ENCODE results near the gene INTS15.
A peak's percentile ranks its signal among the peaks of the same experiment; 100 is the strongest.
"Not testable (repeated sequence)": the region's sequence is repeated elsewhere in the genome, so short reads cannot be mapped to it uniquely, and the experiment has no call there.

INTS15 gene

DNA sequence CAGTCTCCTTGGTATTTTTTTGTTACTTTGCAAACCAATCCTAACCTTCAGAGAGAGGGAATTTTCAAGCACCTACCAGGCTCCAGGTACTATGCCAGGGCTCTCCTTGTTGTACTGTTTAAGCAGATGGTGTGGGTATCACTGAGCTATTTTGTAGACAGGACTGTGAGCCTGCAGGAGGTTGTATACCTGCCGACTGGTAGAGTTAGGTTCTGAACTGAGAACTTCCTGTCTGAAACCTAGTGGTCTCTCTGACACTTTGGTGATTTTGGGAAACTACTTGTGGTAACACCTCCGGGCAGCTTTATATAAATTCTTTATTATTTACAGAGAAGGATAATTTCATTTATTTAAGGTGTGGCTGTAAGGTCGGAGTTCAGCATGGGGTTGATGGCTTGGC lies 30.1 kb downstream of the INTS15 start:
- no peak for DNase-seq

DNA sequence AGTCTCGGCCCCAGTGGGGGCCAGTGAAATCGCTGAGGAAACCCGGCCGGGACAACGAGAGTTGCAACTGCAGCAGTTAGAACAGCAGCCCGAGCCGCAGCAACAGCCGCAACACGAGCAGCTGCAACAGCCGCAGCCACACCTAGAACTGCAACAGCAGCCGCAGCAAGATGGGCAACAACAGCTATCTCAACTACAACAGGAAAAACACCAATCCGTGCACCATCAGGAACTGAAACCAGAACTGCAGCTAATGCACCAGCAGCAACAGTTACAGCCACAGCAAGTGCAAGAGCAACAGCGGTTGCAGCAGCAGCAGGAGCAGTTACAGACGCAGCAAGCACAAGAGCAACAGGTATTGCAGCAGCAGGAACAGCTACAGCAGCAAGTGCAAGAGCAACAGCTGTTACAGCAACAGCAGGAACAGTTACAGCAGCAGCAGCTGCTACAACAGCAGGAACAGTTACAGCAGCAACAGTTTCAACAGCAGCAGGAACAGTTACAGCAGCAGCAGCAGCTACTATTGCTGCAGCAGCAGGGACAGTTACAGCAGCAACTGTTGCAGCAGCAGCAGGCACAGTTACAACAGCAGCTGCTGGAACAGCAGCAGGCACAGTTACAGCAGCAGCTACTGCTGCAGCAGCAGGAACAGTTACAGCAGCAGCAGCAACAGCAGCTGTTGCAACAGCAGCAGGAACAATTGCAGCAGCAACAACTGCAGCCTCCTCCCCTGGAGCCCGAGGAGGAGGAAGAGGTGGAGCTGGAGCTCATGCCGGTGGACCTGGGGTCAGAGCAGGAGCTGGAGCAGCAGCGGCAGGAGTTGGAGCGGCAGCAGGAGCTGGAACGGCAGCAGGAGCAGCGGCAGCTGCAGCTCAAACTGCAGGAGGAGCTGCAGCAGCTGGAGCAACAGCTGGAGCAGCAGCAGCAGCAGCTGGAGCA lies 31.6 kb downstream of the INTS15 start:
- no peak for DNase-seq

DNA sequence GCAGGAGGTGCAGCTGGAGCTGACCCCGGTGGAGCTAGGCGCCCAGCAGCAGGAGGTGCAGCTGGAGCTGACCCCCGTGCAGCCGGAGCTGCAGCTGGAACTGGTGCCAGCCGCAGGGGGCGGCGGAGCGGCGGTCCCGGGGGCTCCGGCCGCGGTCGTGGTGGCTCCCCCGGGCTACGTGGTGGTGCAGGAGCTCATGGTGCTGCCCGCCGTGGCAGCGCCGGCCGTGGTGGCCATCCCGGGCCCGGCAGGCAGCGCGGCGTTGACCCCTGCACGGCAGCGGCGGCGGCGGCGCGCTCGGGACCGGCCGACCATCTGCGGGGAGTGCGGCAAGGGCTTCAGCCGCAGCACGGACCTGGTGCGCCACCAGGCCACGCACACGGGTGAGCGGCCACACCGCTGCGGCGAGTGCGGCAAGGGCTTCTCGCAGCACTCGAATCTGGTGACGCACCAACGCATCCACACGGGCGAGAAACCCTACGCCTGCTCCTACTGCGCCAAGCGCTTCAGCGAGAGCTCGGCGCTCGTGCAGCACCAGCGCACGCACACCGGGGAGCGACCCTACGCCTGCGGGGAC lies 32.4 kb downstream of the INTS15 start:
- DNase-seq: no peak

DNA sequence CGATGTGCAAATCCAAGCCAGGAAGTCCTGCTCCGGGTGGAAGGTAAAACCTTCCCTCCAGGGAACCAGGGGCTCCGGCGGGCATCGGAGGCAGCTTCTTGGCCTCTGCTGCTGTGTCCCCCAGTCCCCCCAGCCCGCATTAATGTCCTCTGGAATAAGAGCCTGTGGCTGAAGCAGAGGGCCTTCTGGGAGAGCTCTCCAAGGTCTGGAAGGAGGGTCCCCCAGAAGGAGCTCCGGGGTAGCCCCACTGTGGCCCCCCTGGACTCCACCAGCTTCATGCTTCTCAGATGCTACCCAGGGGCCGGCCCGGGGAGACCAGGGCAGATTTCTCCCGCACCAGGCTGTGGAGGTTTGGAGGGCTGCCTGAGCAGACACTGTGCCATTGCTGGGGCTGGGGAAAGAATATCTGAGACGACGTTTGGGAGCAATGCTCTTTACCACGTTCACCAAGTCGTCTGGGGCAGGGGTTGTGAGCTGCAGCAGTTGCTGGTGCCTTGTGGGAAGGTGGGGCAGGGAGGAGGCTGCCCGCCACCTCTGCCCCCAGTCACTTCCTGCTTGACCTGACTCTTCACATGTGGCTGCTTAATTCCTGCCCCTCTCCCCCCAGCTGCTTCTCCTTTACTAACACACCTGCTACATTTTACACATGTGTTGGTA lies 33.9 kb downstream of the INTS15 start:
- DNase-seq: no peak

DNA sequence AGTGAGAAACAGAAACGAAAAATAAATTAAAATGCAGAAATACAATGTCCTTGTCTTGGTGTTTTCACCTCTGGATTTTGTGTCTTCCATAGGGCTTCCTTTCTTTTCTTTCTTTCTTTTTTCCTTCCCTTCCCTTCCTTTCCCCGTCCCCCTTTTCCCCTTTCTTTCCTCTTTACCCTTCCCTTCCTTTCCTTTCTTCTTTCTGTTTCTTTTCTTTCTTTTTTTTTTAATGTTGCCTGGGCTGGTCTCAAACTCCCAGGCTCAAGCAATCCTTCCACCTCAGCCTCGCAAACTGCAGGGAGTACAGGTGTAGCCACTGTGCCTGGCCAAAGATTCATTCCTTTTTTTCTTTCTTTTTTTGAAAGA lies 34.4 kb downstream of the INTS15 start:
- no peak for DNase-seq

DNA sequence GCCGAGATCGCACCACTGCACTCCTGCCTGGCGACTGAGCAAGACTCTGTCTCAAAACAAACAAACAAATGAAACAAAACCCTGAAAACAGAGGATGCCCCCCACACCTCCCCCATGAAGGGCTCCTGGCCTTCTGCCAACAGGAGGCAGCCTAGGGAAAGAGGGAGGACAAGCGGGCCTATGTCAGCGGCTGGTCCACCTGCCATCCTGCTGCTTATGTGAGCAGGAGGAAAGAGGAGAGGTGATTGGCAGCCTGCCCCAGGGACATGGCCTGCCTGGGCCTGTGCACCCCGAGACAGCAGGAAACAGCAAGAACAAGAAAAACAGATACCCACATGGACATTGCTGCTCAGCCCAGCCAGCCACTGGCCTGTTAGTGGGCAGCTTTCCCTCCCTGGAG lies 38.2 kb downstream of the INTS15 start:
- DNase-seq: peak; percentile 93

DNA sequence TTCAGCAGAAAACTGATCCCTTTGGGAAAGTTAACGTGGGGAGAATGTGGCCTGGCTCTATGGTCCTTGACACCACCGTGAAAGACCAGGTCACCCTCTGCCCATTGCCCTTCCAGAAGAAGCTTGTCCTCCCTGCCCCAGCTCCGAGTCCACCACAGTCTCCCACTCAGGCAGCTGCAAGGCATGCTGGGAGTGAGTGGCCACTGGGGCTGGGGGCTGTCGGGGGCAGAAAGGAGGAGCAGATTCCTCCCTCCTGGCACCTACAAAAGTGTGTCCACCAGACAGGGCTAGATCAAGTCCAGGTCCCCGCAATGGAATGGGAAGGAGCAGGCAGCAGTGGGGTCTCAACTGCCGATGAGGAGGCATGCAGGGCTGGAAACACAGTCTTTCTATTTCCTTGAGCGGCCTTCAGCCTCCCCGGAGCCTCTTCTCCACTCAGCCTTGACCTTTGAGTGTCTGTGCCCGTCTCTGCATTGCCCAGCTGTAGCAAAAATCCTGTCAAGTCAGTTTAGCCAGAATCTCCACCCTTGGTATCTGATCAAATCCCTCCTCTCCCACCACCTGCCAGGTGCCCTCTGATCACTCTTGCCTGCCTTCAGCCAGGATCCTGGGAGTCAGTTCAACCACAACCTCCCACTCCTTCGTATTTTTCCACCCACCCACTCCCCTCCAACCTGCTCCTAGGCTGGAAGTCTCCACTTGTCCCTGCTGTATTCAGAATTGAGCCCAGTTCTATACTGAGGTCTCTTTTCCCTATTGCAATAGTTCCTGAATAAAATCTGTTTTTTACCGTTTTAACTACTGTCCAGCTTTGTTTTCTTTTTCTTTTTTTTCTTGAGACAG lies 40.4 kb downstream of the INTS15 start:
- no peak for DNase-seq

DNA sequence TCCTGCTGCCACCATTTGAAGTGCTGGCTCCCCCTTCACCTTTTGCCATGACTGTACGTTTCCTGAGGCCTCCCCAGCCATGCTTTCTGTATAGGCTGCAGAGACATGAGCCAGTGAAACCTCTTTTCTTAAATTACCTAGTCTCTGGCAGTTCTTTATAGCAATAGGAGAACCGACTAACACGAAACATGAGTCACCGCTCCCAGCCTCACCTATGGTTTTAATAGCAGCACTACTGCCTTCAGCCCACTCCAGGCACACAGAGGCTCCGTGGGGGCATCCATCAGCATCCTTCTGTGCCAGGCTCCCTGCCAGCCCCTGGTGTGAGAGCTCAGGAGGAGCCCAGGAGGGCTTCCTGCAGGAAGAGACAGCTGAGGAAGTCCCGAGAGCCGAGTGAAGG lies 41.8 kb downstream of the INTS15 start:
- DNase-seq: no peak

DNA sequence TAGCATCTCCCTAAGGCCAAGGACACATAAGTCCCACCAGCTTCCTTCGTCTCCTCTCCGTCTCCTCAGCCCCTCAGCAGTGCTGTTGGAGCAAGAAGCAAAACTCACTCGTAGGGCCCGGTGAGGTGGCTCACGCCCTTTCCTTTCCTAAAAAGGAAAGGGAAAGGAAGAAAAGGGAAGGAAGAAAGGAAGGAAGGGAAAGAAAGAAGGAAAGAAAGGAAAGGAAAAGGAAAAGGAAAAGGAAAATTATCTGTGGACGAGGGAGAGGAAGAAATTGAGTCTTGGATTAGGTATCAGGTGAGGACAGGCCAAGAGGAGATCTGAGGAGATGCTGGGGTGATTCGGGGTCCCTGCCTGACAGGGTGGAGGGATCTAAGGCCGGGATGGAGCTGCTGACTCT lies 44.2 kb downstream of the INTS15 start:
- DNase-seq: no peak

DNA sequence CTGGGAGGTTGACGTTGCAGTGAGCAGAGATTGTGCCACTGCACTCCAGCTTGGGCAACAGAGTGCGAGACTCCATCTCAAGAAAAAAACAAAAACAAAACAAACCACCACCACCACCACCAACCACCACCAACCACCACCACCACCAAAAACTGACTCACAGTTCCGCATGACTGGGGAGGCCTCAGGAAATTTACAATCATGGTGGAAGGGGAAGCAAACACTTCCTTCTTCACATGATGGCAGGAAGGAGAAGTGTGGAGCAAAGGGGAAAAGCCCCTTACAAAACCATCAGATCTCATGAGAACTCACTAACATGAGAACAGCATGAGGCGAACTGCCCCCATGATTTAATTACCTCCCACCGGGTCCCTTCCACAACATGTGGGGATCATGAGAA lies 45.1 kb downstream of the INTS15 start:
- DNase-seq: not testable (repeated sequence)

DNA sequence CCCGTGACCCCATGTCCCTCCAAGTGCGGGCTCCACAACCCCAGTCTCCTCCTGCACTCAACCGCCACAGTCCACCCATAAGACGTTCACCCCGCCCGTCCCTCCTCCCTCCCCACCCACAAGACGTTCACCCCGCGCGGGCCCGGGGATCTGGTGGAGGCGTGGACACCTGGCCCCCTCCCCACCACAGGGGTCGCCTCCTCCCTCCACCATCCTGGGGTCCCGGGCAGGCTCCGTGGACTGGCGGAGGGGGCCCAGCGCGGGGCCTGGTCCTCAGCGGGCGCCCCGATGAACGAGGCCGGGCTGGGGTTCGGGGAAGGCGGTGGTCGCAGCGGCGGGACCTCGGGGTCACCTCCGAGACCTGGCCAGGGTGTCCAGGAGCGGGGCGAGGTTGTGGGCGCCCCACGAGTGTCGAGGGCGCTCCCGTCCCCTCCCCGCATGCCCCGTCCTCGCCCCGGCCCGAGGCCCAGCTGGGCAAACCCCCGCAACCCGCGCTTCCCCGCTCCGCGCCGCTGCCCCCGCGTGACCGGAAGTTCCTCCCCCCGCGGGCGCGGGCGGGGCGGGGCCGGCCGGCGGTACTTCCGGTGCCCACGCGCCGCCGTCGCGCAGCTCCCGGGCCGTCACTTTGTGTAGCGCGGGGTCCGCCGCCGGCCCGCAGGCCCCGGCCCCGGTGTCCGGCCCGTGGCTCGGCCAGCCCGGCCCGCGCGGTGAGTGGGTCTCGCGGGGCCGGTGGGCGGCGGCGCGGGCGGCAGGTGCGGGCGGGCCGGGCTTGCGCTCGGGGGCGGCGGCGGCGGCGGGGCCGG lies 47.1 kb downstream of the INTS15 start, which contains the start of gene ZNF316:
Gene ZNF316, plus strand, starts transcription at position 578 of the 803 bp plus-strand sequence. CDS start 5,092 bp downstream, outside the sequence.
- peak; percentile 16 for DNase-seq

DNA sequence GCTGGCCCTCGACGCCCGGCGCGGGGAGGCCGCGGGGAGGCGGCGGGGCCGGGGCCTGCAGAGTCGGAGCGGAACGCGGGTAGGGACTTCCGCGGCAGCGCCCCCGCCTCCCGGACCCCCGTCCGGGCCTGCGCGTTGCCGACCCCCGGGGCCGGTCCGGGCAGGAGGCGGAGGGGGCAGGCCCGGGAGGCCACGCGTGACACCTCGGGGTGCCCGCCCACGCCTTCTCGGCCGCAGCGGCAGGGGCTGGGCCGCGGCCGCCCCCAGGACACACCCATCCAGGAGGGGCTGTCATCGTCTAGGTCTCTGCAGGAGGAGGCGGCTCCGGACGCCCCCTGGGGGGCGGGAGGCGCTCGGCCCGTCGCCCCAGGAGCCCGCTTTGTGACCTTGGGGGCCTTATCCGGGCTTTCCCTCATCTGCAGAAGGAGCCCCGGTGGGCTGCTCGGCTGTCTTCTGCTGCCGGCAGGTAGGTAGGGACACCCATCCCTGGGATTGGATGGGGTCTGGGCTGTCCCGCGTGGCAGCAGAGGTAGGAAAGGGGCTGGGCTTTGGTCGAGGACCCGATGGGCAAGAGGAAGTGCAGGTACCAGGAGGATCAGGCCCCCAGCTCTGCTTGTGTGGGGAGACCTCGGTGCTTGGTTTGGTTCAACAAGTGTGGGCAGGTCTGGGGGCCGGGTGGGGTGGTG lies 47.9 kb downstream of the INTS15 start:
- peak; percentile 24 for DNase-seq

DNA sequence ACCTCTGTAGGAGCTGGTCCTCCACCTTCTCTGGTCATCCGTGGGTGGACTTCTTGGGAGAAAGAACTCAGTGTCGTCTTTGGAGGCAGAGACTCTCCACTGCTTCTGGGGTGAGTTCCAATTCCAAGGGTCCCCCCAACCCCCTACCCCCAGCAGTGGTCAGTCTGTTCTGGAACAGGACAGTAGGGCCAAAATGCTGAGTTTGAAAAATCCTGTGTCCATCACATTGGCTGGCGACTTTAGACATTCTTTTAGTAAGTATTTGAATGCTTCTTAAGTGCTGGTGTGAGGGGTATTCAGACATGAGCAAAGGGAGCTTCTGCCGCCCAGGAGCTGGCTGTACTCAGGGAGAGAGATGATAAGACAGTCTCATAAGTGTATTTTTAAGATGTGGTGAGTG lies 49.2 kb downstream of the INTS15 start:
- no peak for DNase-seq

DNA sequence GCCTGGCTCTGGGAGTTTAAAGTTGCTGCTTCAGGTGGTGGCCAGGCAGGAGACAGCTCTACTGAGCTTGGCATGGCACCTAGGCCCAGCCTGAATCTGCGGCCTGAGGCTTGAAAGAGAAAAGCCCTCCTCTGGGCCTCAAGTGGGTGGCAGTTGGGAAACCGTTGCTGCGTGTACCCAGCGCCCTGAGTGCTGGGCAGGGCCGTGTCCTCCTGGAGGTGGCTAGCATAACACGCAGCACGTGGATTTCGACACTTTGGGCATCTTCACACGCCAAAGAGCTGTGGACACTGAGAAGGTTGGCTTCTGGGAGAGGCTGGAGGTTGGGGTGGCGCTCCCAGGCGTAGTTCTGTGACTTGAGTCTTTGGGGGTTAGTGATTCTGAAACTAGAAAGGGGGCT lies 49.8 kb downstream of the INTS15 start:
- no peak for DNase-seq

DNA sequence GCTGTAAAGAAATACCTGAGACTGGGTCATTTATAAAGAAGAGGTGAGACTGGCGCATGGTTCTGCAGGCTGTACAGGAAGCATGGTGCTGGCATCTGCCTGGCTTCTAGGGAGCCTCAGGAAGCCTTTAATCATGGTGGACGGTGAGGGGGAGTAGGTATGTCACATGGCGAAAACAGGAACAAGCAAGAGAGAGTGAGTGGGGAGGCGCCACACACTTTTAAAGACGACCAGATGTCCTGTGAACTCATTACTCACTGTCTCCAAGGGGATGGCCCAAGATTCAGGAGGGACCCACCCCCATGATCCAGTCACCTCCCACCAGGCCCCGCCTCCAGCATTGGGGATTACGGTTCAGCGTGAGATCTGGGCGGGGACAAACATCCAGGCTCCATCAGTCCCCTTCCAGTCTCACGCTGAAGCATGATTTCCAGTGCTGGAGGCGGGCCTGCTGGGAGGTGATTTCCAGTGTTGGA lies 50.5 kb downstream of the INTS15 start:
- no peak for DNase-seq

DNA sequence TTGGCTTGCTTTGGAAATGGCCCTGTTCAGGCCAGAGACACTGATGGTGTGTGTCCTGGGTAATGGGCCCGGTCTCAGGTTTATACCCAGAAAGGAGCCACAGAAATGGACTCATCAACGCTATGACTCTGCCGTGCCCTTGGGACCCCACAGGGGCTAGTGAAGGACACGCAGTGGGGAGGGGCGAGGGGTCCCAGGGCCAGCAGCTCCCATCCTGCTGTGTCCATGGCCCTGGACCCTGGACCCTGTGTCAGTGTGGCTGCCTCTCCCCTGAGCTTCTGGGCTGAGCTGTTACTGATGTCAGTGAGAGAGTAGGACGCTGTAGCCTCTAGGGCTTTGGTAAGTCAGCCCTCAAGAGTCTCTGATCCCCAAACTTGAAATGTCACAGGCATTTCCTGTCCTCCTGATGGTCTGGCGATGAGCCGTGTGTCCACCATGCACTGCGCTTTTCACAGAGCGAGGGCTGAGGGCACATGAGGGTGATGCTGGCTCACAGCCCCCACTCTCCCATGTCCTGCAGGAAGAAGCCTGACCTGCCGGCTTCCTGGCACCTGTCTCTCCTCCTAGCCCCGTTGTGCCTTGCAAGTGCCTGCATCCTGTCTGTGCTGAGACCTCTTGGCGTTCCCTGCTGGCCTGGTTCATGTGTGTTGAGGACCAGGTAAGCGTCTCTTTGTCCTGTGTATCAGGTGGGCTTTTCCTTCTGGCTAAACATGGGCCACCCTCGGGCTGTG lies 51.6 kb downstream of the INTS15 start:
- DNase-seq: no peak

DNA sequence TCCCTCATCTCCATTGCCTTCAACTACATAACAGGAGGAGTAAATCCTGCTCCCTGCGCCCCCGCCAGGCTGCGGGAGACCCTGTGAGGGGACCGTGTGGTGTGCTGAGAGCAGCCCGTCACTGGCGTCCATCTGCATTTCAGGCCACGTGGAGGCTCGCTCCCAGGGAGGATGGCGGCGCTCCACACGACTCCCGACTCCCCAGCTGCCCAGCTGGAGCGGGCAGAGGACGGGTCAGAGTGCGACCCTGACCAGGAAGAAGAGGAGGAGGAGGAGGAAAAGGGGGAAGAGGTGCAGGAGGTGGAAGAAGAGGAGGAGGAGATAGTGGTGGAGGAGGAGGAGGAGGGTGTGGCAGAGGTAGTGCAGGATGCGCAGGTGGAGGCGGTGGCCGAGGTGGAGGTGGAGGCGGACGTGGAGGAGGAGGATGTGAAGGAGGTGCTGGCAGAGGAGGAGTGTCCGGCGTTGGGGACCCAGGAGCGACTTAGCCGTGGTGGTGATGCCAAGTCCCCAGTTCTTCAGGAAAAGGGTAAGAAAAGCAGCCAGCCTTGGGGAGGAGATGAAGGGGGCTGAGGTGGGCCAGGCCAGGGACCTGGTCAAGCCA lies 52.5 kb downstream of the INTS15 start:
- no peak for DNase-seq

DNA sequence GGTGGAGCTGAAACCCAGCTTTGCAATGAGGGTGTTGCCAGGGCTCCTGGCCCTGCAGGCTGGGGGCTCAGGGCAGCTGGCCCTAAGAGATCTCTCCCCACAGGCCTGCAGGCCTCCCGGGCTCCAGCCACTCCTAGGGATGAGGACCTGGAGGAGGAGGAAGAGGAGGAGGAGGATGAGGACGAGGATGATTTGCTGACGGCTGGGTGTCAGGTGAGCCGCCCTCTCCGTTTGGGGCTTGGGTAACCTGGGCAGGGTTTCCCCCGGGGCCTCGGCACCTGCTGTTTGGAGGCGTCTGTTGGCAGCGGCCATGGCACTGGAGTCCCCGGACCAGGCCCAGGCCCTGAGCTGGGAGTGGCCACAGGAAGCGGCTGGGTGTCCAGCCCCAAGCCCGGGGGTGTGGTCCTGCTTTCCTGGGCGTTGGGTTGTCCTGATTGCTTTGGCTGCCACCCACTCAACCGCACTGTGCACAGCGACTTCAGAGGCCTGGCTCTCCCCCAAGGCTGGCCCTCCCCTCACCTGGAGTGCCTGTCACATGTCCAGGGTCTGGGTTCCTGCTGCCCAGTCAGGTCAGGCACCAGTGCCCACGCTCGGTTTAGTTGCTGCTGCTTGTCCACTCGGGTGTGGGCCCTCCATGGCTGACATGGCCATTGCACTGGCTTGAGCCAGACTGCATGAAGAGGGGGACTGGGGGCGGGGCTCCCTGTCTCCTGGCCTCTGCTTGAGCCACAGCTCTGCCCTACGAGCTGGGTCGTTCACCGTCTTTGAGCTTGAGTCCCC lies 53.2 kb downstream of the INTS15 start:
- DNase-seq: no peak

DNA sequence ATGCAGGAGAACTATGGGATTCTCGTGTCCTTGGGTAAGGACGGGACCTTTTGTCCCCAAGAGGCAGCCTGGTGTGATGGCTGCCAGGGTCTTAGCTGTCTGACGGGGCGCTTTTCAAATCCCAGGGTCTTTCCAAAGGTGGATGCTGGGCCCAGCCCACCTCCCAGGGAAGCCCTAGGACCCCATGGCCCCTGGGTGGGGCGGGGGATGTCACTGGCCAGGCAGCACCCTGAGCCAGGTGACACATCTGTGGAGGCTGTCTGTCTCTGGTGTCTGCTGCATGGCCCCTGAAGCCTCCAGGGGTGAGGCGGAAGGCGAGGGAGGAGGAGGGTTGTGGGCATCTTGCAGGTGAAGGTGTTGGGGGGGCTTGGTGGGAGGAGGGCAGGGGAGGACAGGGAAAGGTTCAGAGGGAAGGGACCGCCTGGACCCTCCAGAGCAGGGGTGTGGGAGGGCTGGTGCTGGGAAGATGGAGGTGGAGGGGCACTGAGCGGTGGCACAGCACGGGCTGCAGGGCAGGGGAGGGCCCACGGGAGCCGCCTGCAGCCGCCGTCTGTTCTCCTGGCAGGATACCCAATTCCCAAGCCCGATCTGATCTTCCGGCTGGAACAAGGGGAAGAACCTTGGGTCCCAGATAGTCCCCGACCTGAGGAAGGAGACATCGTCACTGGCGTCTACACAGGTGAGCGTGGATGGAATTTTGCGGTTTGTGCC lies 54.2 kb downstream of the INTS15 start:
- no peak for DNase-seq

Data from NCI-H1105 treated with DMSO at 0.1 percent for 48 hours (cell line).